Left lung (tissue), 10 donors: ENCODE data around the gene EEF2K. TPM values are rescaled to one million over a fixed set of nuclear protein-coding genes. Genes with fewer than 3 reads are reported as not detected.

Source experiments
- ATAC-seq: fragments of 200-7000 bp; cut with Tn5 transposase; one replicate; pipeline ENCODE4 v1.9.1; 2020; ENCODE audit warnings: moderate library complexity
- DNase-seq, 4 donors: peaks; one replicate each; pipeline ENCODE4 v3.0.0-alpha.2; 2013 to 2020
- H3K27ac ChIP-seq, 2 donors: fragments of 200-600 bp; sonication (generic) in 1 of 2; one replicate each; pipeline versions ENCODE4 v1.5.0 to v1.8.0; 2020 to 2021
- H3K27me3 ChIP-seq, 2 donors: fragments of 200-600 bp; sonication (generic) in 1 of 2; one replicate each; pipeline versions ENCODE4 v1.5.0 to v1.8.0; 2020 to 2021
- H3K36me3 ChIP-seq, 2 donors: fragments of 200-600 bp; sonication (generic) in 1 of 2; one replicate each; pipeline versions ENCODE4 v1.5.0 to v1.8.0; 2020 to 2021
- H3K4me1 ChIP-seq, 2 donors: fragments of 200-600 bp; one replicate each; pipeline ENCODE4 v1.8.0; 2021
- H3K4me3 ChIP-seq, 2 donors: fragments of 200-600 bp; sonication (generic) in 1 of 2; one replicate each; pipeline versions ENCODE4 v1.5.0 to v1.8.0; 2020 to 2021; ENCODE audit warnings: mild to moderate bottlenecking in 1 of 2
- H3K9me3 ChIP-seq, 2 donors: fragments of 200-600 bp; sonication (generic) in 1 of 2; one replicate each; pipeline versions ENCODE4 v1.5.0 to v1.8.0; 2020 to 2021
- CTCF ChIP-seq, 2 donors: fragments of 200-600 bp; sonication (generic) in 1 of 2; IDR thresholded peaks; one replicate each; pipeline versions ENCODE4 v1.5.0 to v1.8.0; 2021; ENCODE audit warnings: antibody characterized with exemption in 2 of 2
- intact Hi-C, 2 donors: fragments of 100-400 bp; cut with DNase I; formaldehyde crosslinking; loops; one replicate each; pipeline versions ENCODE4 v1.11.2 to v1.14.2; 2022
- polyA plus RNA-seq, 6 donors: library from polyadenylated mRNA; unstranded; fragments of 120-200 nt; gene quantifications; one replicate each; pipeline ENCODE4 v1.2.1, GENCODE V29; 2013; ENCODE audit not compliant: insufficient read length in 6 of 6
- total RNA-seq, 2 donors: library from RNA; stranded (reverse); fragmentation: NEBNext Ultra II Directional; extraction: Animal tissue kit (Norgen Biotek cat#: 25700); gene quantifications; one replicate each; pipeline ENCODE4 v1.2.1, GENCODE V29; 2021
- donor health status: DM: no; HTN: yes; CAD: no.
- donor health status: DM: no; HTN: no; CAD: no.

Gene EEF2K
- total and polyA plus RNA-seq, 8 donors, result 21.2 to 32.8 (median 23.7) TPM

GRCh38 chr16:22177968-22178930 lies 27.8 kb upstream of the EEF2K start:
- no peak overlapping the region for H3K4me3 ChIP-seq
- no peak for ATAC-seq
- intact Hi-C loops, result no loop called here
- no peaks in the 10 kb centered on the region for H3K36me3 ChIP-seq
- H3K9me3 ChIP-seq, result no peaks in the 10 kb centered on the region
- H3K4me1 ChIP-seq, result no peaks in the 10 kb centered on the region
- no peak overlapping the region for H3K27ac ChIP-seq
- TF ChIP-seq CTCF (IDR thresholded peaks at IDR 0.05), result no peak
- DNase-seq, result peak in 1 of 4 donors; percentile 41
- no peaks in the 10 kb centered on the region for H3K27me3 ChIP-seq

GRCh38 chr16:22181426-22181825 lies 24.7 kb upstream of the EEF2K start:
- H3K27ac ChIP-seq, result no peak overlapping the region
- no peak for TF ChIP-seq CTCF (IDR thresholded peaks at IDR 0.05)

GRCh38 chr16:22181843-22182242 lies 24.2 kb upstream of the EEF2K start:
- Histone ChIP-seq H3K27me3 (no peaks in the 10 kb centered on the region), H3K36me3 (no peaks in the 10 kb centered on the region), H3K4me3 (no peak overlapping the region), H3K9me3 (no peaks in the 10 kb centered on the region), H3K27ac (no peak overlapping the region), H3K4me1 (no peaks in the 10 kb centered on the region)
- DNase-seq (no peak), ATAC-seq (no peak)
- TF ChIP-seq CTCF (IDR thresholded peaks at IDR 0.05), result no peak
- intact Hi-C loops, result loop anchor here in 1 of 2 donors (10.0 kb wide), 1 partner anchor 177 kb away; the partner anchor contains the start of genes MOSMO and PDZD9

More at GRCh38 chr16:22181426-22181825, 24.7 kb upstream of the EEF2K start:
- intact Hi-C loops, result loop anchor here in 1 of 2 donors (10.0 kb wide), 1 partner anchor 177 kb away; the partner anchor contains the start of genes MOSMO and PDZD9
- ATAC-seq (no peak), DNase-seq (no peak)
- H3K36me3 ChIP-seq, result no peaks in the 10 kb centered on the region
- no peaks in the 10 kb centered on the region for H3K9me3 ChIP-seq
- H3K27me3 ChIP-seq, result no peaks in the 10 kb centered on the region
- no peaks in the 10 kb centered on the region for H3K4me1 ChIP-seq
- H3K4me3 ChIP-seq, result no peak overlapping the region

- H3K27ac ChIP-seq, result no peak overlapping the region
- no peaks in the 10 kb centered on the region for H3K9me3 ChIP-seq
- intact Hi-C loops, result loop anchor here in 1 of 2 donors (10.0 kb wide), 1 partner anchor 179 kb away; the partner anchor contains the start of genes MOSMO and PDZD9
- no peaks in the 10 kb centered on the region for H3K36me3 ChIP-seq
- no peak for DNase-seq
- ATAC-seq, result no peak
- no peak for TF ChIP-seq CTCF (IDR thresholded peaks at IDR 0.05)
- peaks cover 0 to 2% of the 10 kb centered on the region in 2 donors for H3K4me1 ChIP-seq
- no peak overlapping the region for H3K4me3 ChIP-seq
- no peaks in the 10 kb centered on the region for H3K27me3 ChIP-seq
Measured at GRCh38 chr16:22183335-22183734, 22.7 kb upstream of the EEF2K start.
